ENCODE results near the gene HNRNPH2.

- TF ChIP-seq CTCF (IDR thresholded peaks at IDR 0.05 in 4 of 5, conservative IDR thresholded peaks at IDR 0.05 in 1 of 5) = no peak
- no peak for TF ChIP-seq POLR2A (IDR thresholded peaks at IDR 0.05)
Measured at GRCh38 chrX:101411984-101412383, 4.0 kb downstream of the HNRNPH2 start.
